ENCODE measurements around the gene ZNF688. TPM values are rescaled to one million over a fixed set of nuclear protein-coding genes. Genes with fewer than 3 reads are reported as not detected.

Gene ZNF688
- total RNA-seq, 4 donors from 2014 or later: 38.6 to 53.3 (median 41.1) TPM

DNA sequence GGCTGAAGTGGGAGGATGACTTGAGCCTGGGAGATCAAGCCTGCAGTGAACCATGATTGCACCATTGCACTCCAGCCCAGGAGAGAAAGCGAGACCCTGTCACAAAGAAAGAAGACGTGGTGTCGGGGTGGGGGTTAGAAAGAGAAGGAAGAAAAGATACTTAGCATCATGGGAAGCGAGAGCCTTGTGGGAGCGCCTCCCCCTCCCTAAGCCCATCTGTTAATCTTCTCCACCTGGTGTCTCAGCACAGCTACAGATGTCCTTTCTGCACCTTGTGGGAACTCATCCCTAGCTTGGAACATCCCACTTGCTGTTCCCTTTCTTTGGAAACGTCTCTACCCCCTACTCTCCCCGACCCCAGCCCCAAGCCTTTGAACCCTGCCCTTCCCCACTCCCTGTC, 6.0 kb downstream of the ZNF688 start:
- Histone ChIP-seq H3K4me1 (peaks cover 0 to 18% (median 8%) of the 10 kb centered on the region in 4 donors), H3K36me3 (peaks cover 0 to 3% (median 0%) of the 10 kb centered on the region in 3 donors), H3K27ac (no peak overlapping the region), H3K9me3 (no peaks in the 10 kb centered on the region), H3K4me3 (no peak overlapping the region), H3K27me3 (no peaks in the 10 kb centered on the region)
- no peak for DNase-seq
- TF ChIP-seq, protein P1, sequence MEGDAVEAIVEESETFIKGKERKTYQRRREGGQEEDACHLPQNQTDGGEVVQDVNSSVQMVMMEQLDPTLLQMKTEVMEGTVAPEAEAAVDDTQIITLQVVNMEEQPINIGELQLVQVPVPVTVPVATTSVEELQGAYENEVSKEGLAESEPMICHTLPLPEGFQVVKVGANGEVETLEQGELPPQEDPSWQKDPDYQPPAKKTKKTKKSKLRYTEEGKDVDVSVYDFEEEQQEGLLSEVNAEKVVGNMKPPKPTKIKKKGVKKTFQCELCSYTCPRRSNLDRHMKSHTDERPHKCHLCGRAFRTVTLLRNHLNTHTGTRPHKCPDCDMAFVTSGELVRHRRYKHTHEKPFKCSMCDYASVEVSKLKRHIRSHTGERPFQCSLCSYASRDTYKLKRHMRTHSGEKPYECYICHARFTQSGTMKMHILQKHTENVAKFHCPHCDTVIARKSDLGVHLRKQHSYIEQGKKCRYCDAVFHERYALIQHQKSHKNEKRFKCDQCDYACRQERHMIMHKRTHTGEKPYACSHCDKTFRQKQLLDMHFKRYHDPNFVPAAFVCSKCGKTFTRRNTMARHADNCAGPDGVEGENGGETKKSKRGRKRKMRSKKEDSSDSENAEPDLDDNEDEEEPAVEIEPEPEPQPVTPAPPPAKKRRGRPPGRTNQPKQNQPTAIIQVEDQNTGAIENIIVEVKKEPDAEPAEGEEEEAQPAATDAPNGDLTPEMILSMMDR (IDR thresholded peaks at IDR 0.05): no peak
- no peak for TF ChIP-seq POLR2A (IDR thresholded peaks at IDR 0.05)

DNA sequence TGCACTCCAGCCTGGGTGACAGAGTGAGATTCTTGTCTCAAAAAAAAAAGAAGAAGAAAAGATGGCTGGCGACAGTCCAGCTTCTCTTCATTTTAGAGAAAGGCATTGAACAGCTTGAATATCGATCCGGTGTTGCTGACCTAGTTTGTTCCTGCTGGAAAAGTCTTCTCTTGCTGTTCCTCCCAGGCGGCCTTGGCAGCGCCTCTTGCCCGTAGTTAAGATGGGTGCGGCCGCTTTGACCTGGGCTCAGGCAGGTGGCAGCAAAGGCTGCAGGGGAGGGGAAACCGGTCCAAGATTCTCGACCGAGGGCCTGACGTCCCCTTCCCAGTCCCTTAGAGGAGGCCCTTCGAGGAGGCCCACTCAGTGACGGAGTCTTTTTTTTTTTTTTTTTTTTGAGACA, 9.5 kb downstream of the ZNF688 start:
- DNase-seq: peak in 2 of 3 donors; percentile 70 to 73

GRCh38 chr16:30561089-30561816, 10.3 kb downstream of the ZNF688 start:
- peak overlapping the region; percentile 68 to 86 (median 76) for H3K27ac ChIP-seq
- H3K4me1 ChIP-seq: peaks cover 0 to 37% (median 4%) of the 10 kb centered on the region in 4 donors
- H3K36me3 ChIP-seq: peaks cover 0 to 1% (median 0%) of the 10 kb centered on the region in 3 donors
- H3K27me3 ChIP-seq: no peaks in the 10 kb centered on the region
- H3K4me3 ChIP-seq: peak overlapping the region; percentile 37 to 60 (median 48)
- no peaks in the 10 kb centered on the region for H3K9me3 ChIP-seq
- DNase-seq: peak; percentile 30 to 74 (median 68)
- TF ChIP-seq POLR2A (IDR thresholded peaks at IDR 0.05): no peak
- TF ChIP-seq, protein P1 (IDR thresholded peaks at IDR 0.05): no peak

More for the DNA sequence above, 9.5 kb downstream of the ZNF688 start:
- Histone ChIP-seq H3K9me3 (no peaks in the 10 kb centered on the region), H3K36me3 (no peaks in the 10 kb centered on the region), H3K27me3 (no peaks in the 10 kb centered on the region), H3K4me1 (peaks cover 0 to 29% (median 1%) of the 10 kb centered on the region in 4 donors), H3K4me3 (peak overlapping the region in 3 of 4 donors; percentile 48 to 60 (median 48)), H3K27ac (peak overlapping the region; percentile 68 to 86 (median 76))
- TF ChIP-seq POLR2A (IDR thresholded peaks at IDR 0.05): no peak
- TF ChIP-seq, protein P1 (IDR thresholded peaks at IDR 0.05): peak in 2 of 6 experiments; percentile 5 to 28

DNA sequence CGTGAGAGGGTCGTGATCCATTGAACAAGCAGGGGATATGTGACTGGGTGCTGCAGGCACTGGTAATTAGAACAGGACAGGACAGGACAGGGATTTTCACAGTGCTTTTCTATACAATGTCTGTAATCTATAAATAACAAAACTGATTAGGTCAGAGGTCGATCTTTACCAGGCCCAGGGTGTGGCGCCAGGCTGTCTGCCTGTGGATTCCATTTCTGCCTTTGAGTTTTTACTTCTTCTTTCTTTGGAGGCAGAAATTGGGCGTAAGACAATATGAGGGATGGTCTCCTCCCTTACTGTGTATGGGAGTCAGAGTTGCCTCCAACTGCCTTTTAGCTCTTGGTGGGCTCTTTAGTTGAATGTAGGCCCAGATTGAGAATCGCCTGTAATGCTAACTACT, 11.8 kb downstream of the ZNF688 start:
- H3K27me3 ChIP-seq: no peaks in the 10 kb centered on the region
- H3K36me3 ChIP-seq: peaks cover 0 to 17% (median 0%) of the 10 kb centered on the region in 3 donors
- H3K4me1 ChIP-seq: peaks cover 0 to 41% (median 4%) of the 10 kb centered on the region in 4 donors
- H3K27ac ChIP-seq: peak overlapping the region in 3 of 4 donors; percentile 47 to 99 (median 52)
- TF ChIP-seq, protein P1 (IDR thresholded peaks at IDR 0.05): no peak
- TF ChIP-seq POLR2A (IDR thresholded peaks at IDR 0.05): no peak
- no peak overlapping the region for H3K4me3 ChIP-seq
- H3K9me3 ChIP-seq: no peaks in the 10 kb centered on the region
- DNase-seq: peak in 1 of 3 donors; percentile 57

- H3K9me3 ChIP-seq: no peaks in the 10 kb centered on the region
- H3K27ac ChIP-seq: peak overlapping the region; percentile 93 to 99 (median 94)
- TF ChIP-seq, protein P1 (IDR thresholded peaks at IDR 0.05): no peak
- TF ChIP-seq POLR2A (IDR thresholded peaks at IDR 0.05): no peak
- no peaks in the 10 kb centered on the region for H3K27me3 ChIP-seq
- peak overlapping the region; percentile 39 to 96 (median 80) for H3K4me3 ChIP-seq
- peaks cover 0 to 25% (median 0%) of the 10 kb centered on the region in 3 donors for H3K36me3 ChIP-seq
- no peak for DNase-seq
- H3K4me1 ChIP-seq: peaks cover 0 to 41% (median 4%) of the 10 kb centered on the region in 4 donors
Observed at GRCh38 chr16:30558789-30559377, 12.6 kb downstream of the ZNF688 start.
